IMR-90 (cell line): Measurements from ENCODE around the gene GLDC. TPM values are rescaled to one million over a fixed set of nuclear protein-coding genes. Genes with fewer than 3 reads are reported as not detected.

Experiments used
- ATAC-seq: fragments of 200-7000 bp; cut with Tn5 transposase; 2 replicates; pipeline ENCODE4 v1.9.1; 2020; ENCODE audit warnings: low read depth, mild to moderate bottlenecking, moderate library complexity
- BruUV-seq: library from RNA; stranded (reverse); fragments of 400-500 nt; replicated peaks from 2 replicates; lab custom pipeline; 2021; lab: Mats Ljungman, UMichigan
- CTCF ChIA-PET: fragments of 300-600 bp; formaldehyde crosslinking; extraction: SDS; loops from one replicate; lab custom pipeline; 2021; ENCODE audit warnings: antibody characterized with exemption; lab: Yijun Ruan, JAX
- POLR2A ChIA-PET: fragments of 300-600 bp; sonication (Branson Sonifier 250); formaldehyde crosslinking; loops from one replicate; lab custom pipeline; 2022; ENCODE audit warnings: antibody characterized with exemption; ENCODE audit not compliant: unreplicated experiment; lab: Charles Lee
- DNase-seq: peaks from one replicate; pipeline ENCODE4 v3.0.0; 2013
- H2AFZ ChIP-seq: replicated peaks from 2 replicates; pipeline ENCODE3; 2013; ENCODE audit warnings: low read length, mild to moderate bottlenecking; ENCODE audit not compliant: poor library complexity
- H2AK5ac ChIP-seq: 2 replicates; pipeline ENCODE4 v1.6.1; 2013; ENCODE audit warnings: low read depth, low read length, inconsistent platforms
- H2AK9ac ChIP-seq: replicated peaks from 2 replicates; pipeline ENCODE3; 2013; ENCODE audit warnings: mild to moderate bottlenecking, low read depth, low read length, moderate library complexity; ENCODE audit not compliant: poor library complexity
- H2BK120ac ChIP-seq: 2 replicates; pipeline ENCODE4 v1.6.1; 2013; ENCODE audit warnings: low read depth, low read length, inconsistent platforms
- H2BK15ac ChIP-seq: 3 replicates; pipeline ENCODE4 v1.6.1; 2013; ENCODE audit warnings: low read depth, low read length, inconsistent platforms
- H2BK20ac ChIP-seq: 2 replicates; pipeline ENCODE4 v1.6.1; 2013; ENCODE audit warnings: low read depth, mild to moderate bottlenecking, inconsistent platforms, low read length, moderate library complexity
- H2BK5ac ChIP-seq: 2 replicates; pipeline ENCODE4 v1.6.1; 2013; ENCODE audit warnings: mild to moderate bottlenecking, low read depth, low read length, inconsistent platforms; ENCODE audit not compliant: poor library complexity, severe bottlenecking
- H3K14ac ChIP-seq: replicated peaks from 2 replicates; pipeline ENCODE4 v1.6.1; 2013; ENCODE audit warnings: low read depth, low read length, inconsistent platforms
- H3K18ac ChIP-seq: 2 replicates; pipeline ENCODE4 v1.6.1; 2013; ENCODE audit warnings: low read depth, low read length, control low read depth
- H3K23ac ChIP-seq: 2 replicates; pipeline ENCODE4 v1.6.1; 2013; ENCODE audit warnings: low read depth, low read length, inconsistent platforms
- H3K27ac ChIP-seq: 2 replicates; pipeline ENCODE4 v1.5.1; 2013; ENCODE audit warnings: mild to moderate bottlenecking, control low read depth, low read length; ENCODE audit not compliant: insufficient read depth
- H3K27me3 ChIP-seq: 2 replicates; pipeline ENCODE4 v1.6.1; 2013; ENCODE audit warnings: low read length; ENCODE audit not compliant: control insufficient read depth, insufficient read depth
- H3K36me3 ChIP-seq: 2 replicates; pipeline ENCODE4 v1.6.1; 2013; ENCODE audit warnings: low read length, mixed read lengths; ENCODE audit not compliant: control insufficient read depth, insufficient read depth
- H3K4ac ChIP-seq: 2 replicates; pipeline ENCODE4 v1.6.1; 2013; ENCODE audit warnings: low read depth, low read length, inconsistent platforms
- H3K4me1 ChIP-seq: 2 replicates; pipeline ENCODE4 v1.6.1; 2013; ENCODE audit warnings: low read length, mixed read lengths; ENCODE audit not compliant: control insufficient read depth, insufficient read depth
- H3K4me2 ChIP-seq: 2 replicates; pipeline ENCODE4 v1.6.1; 2013; ENCODE audit warnings: low read depth, mild to moderate bottlenecking, control low read depth, low read length, moderate library complexity
- H3K4me3 ChIP-seq: 2 replicates; pipeline ENCODE4 v1.5.1; 2013; ENCODE audit warnings: low read depth, mild to moderate bottlenecking, control low read depth, low read length, moderate library complexity; ENCODE audit not compliant: insufficient read depth
- H3K56ac ChIP-seq: 2 replicates; pipeline ENCODE4 v1.6.1; 2013; ENCODE audit warnings: low read length, inconsistent platforms; ENCODE audit not compliant: insufficient read depth; ENCODE audit errors: extremely low read depth
- H3K79me1 ChIP-seq, 2 experiments: 2 replicates each; pipeline ENCODE4 v1.6.1; 2013; ENCODE audit warnings: low read length in 2 of 2, inconsistent platforms in 1 of 2, low read depth in 1 of 2
- H3K9ac ChIP-seq: 2 replicates; pipeline ENCODE4 v1.6.1; 2013; ENCODE audit warnings: low read depth, low read length, control low read depth
- H3K9me1 ChIP-seq: 2 replicates; pipeline ENCODE4 v1.6.1; 2013; ENCODE audit warnings: low read length, inconsistent platforms; ENCODE audit not compliant: insufficient read depth
- H3K9me3 ChIP-seq: 2 replicates; pipeline ENCODE4 v1.6.1; 2013; ENCODE audit warnings: low read length; ENCODE audit not compliant: control insufficient read depth, insufficient read depth
- H4K20me1 ChIP-seq: 2 replicates; pipeline ENCODE4 v1.6.1; 2013; ENCODE audit warnings: low read length, inconsistent platforms; ENCODE audit not compliant: insufficient read depth
- H4K5ac ChIP-seq: 2 replicates; pipeline ENCODE4 v1.6.1; 2013; ENCODE audit warnings: mild to moderate bottlenecking, low read depth, low read length, control low read depth
- H4K8ac ChIP-seq, 2 experiments: 2 replicates each; pipeline ENCODE4 v1.6.1; 2013; ENCODE audit warnings: low read depth in 2 of 2, low read length in 2 of 2, control low read depth in 1 of 2, inconsistent platforms in 1 of 2
- H4K91ac ChIP-seq: 2 replicates; pipeline ENCODE4 v1.6.1; 2013; ENCODE audit warnings: low read depth, low read length, inconsistent platforms; ENCODE audit not compliant: insufficient read depth
- BHLHE40 ChIP-seq: fragments of 150-350 bp; IDR thresholded peaks from 2 replicates; pipeline ENCODE4 v1.6.1; 2016; ENCODE audit warnings: mild to moderate bottlenecking, low read depth, low read length
- CEBPB ChIP-seq: IDR thresholded peaks from 2 replicates; pipeline ENCODE4 v1.6.1; 2012; ENCODE audit warnings: low read depth, low read length, improper control_type of control experiment
- CHD1 ChIP-seq: IDR thresholded peaks from 2 replicates; pipeline ENCODE4 v1.6.1; 2012; ENCODE audit warnings: low read depth, low read length, improper control_type of control experiment
- CTCF ChIP-seq: conservative IDR thresholded peaks from 2 replicates; pipeline ENCODE4 v1.5.1; 2012; ENCODE audit warnings: mild to moderate bottlenecking, low read depth, low read length, improper control_type of control experiment
- ELK1 ChIP-seq: fragments of 150-350 bp; IDR thresholded peaks from 2 replicates; pipeline ENCODE4 v1.6.1; 2016; ENCODE audit warnings: low read depth, mild to moderate bottlenecking, low read length, moderate library complexity, borderline replicate concordance
- FOS ChIP-seq: fragments of 150-350 bp; IDR thresholded peaks from 2 replicates; pipeline ENCODE4 v1.6.1; 2016; ENCODE audit warnings: low read depth, low read length
- MAFK ChIP-seq: IDR thresholded peaks from 2 replicates; pipeline ENCODE4 v1.6.1; 2012; ENCODE audit warnings: low read depth, low read length, improper control_type of control experiment
- MAZ ChIP-seq: IDR thresholded peaks from 2 replicates; pipeline ENCODE4 v1.6.1; 2012; ENCODE audit warnings: low read depth, mild to moderate bottlenecking, low read length, improper control_type of control experiment, moderate library complexity, borderline replicate concordance
- MXI1 ChIP-seq: IDR thresholded peaks from 2 replicates; pipeline ENCODE4 v1.6.1; 2012; ENCODE audit warnings: low read depth, mild to moderate bottlenecking, low read length, moderate library complexity, borderline replicate concordance
- NFE2L2 ChIP-seq: fragments of 150-350 bp; IDR thresholded peaks from 2 replicates; pipeline ENCODE4 v1.6.1; 2016; ENCODE audit warnings: low read depth, mild to moderate bottlenecking, low read length
- POLR2A ChIP-seq: IDR thresholded peaks from 2 replicates; pipeline ENCODE4 v1.6.1; 2012; ENCODE audit warnings: mild to moderate bottlenecking, low read depth, low read length
- RAD21 ChIP-seq: IDR thresholded peaks from 2 replicates; pipeline ENCODE4 v1.6.1; 2012; ENCODE audit warnings: low read length, improper control_type of control experiment
- RCOR1 ChIP-seq: IDR thresholded peaks from 2 replicates; pipeline ENCODE4 v1.6.1; 2012; ENCODE audit warnings: mild to moderate bottlenecking, low read length, improper control_type of control experiment; ENCODE audit not compliant: insufficient replicate concordance
- RFX5 ChIP-seq: IDR thresholded peaks from 2 replicates; pipeline ENCODE4 v1.8.0; 2012; ENCODE audit warnings: low read depth, mild to moderate bottlenecking, low read length, moderate library complexity
- SMC3 ChIP-seq: fragments of 150-350 bp; IDR thresholded peaks from 2 replicates; pipeline ENCODE4 v1.6.1; 2016; ENCODE audit warnings: low read depth, mild to moderate bottlenecking, antibody characterized with exemption, low read length, moderate library complexity
- USF2 ChIP-seq: fragments of 150-350 bp; IDR thresholded peaks from 2 replicates; pipeline ENCODE4 v1.6.1; 2017; ENCODE audit warnings: mild to moderate bottlenecking, antibody characterized with exemption, low read length, low read depth
- WGBS, 2 experiments: methylation state at CpG; one replicate each; pipeline versions ENCODE4 v1.1.5 to v1.1.7; 2013; ENCODE audit warnings: missing lambda C conversion rate in 2 of 2; ENCODE audit not compliant: insufficient read length in 1 of 2; ENCODE audit errors: extremely low coverage in 2 of 2; 5-methylcytosine and 5-hydroxymethylcytosine counted together
- dilution Hi-C: fragments of 300-500 bp; cut with HindIII; formaldehyde crosslinking; loops from one replicate; pipeline ENCODE4 v1.14.3; 2018; ENCODE audit warnings: low sequenced_read_pairs; ENCODE audit not compliant: unreplicated experiment
- in situ Hi-C: fragments of 300-500 bp; cut with MboI; formaldehyde crosslinking; loops from 3 replicates; pipeline ENCODE4 v1.14.3; 2019; ENCODE audit warnings: low sequenced_read_pairs, inconsistent platforms, mixed read lengths
- intact Hi-C: fragments of 100-400 bp; cut with micrococcal nuclease; formaldehyde crosslinking; loops from 2 replicates; pipeline ENCODE4 v1.10.0; 2022
- polyA plus RNA-seq, 3 experiments: library from polyadenylated mRNA; depleted of rRNA; stranded (reverse); fragments of >200 nt; gene quantifications; 2 replicates each; pipeline ENCODE4 v1.2.3, GENCODE V29; 2012; ENCODE audit warnings: low replicate concordance in 1 of 3
- total RNA-seq: library from RNA; depleted of rRNA; stranded (reverse); fragments of >200 nt; gene quantifications from 2 replicates; pipeline ENCODE4 v1.2.3, GENCODE V29; 2012

Gene GLDC
- total and polyA plus RNA-seq, 2 of the 4 experiments (the other 2 are of a cell fraction): 0.36 to 0.50 TPM

- Histone ChIP-seq H3K9me3 (no peaks in the 10 kb centered on the region), H3K79me1 (no peaks in the 10 kb centered on the region), H3K27ac (no peak overlapping the region), H3K4me1 (no peaks in the 10 kb centered on the region), H4K91ac (no peak overlapping the region), H3K18ac (no peak overlapping the region), H3K36me3 (0 out of 2 replicates have a peak, but pooled peaks cover 1% of the 10 kb centered on the region), H3K4me3 (no peak overlapping the region), H2BK15ac (no peak overlapping the region), H3K14ac (no peak overlapping the region), H2BK20ac (no peak overlapping the region), H4K8ac (no peak overlapping the region), H3K9ac (no peak overlapping the region), H3K56ac (no peak overlapping the region), H2BK120ac (no peak overlapping the region), H3K23ac (no peak overlapping the region), H3K27me3 (no peaks in the 10 kb centered on the region), H2AK9ac (no peak overlapping the region), H2AK5ac (no peak overlapping the region), H3K4me2 (no peak overlapping the region), H3K4ac (no peak overlapping the region), H2AFZ (no peak overlapping the region), H3K9me1 (no peaks in the 10 kb centered on the region), H4K5ac (no peak overlapping the region), H4K20me1 (no peaks in the 10 kb centered on the region), H2BK5ac (no peak overlapping the region)
- intact Hi-C loops (no loop called here), in situ Hi-C loops (no loop called here), dilution Hi-C loops (no loop called here)
- ATAC-seq (no peak), DNase-seq (no peak)
- WGBS, 2 experiments: 60% methylated on average over 1 of the region's 9 CpGs; no CpG with 5 or more reads in 1 of the 2 experiments
- ChIA-PET CTCF (no interaction called here), POLR2A (no interaction called here)
- BruUV-seq: no TSS peak
- no peak for TF ChIP-seq MAZ
- no peak for TF ChIP-seq CTCF
- no peak for TF ChIP-seq FOS
- TF ChIP-seq SMC3: no peak
- no peak for TF ChIP-seq NFE2L2
- TF ChIP-seq RAD21: no peak
- no peak for TF ChIP-seq RFX5
- TF ChIP-seq POLR2A: no peak
- no peak for TF ChIP-seq USF2
- no peak for TF ChIP-seq BHLHE40
- no peak for TF ChIP-seq ELK1
- no peak for TF ChIP-seq CHD1
- TF ChIP-seq RCOR1: no peak
- no peak for TF ChIP-seq MAFK
- no peak for TF ChIP-seq MXI1
- no peak for TF ChIP-seq CEBPB
These were observed 47.4 kb upstream of the GLDC start for GRCh38 chr9:6692881-6693361.
